ENCODE measurements around the gene CCNJL. TPM values are rescaled to one million over a fixed set of nuclear protein-coding genes. Genes with fewer than 3 reads are reported as not detected.

CCNJL gene
- total RNA-seq, 1 donor from 2014 or later, result 15.7 TPM

- Histone ChIP-seq H3K27me3 (ENCODE audit: insufficient read depth, low read length) (no peaks in the 10 kb centered on the region), H4K20me1 (ENCODE audit: insufficient read depth, low read length) (no peaks in the 10 kb centered on the region), H3K4me1 (ENCODE audit: insufficient read depth, low read length) (no peaks in the 10 kb centered on the region), H3K4me2 (ENCODE audit: low read length) (no peak overlapping the region), H3K27ac (ENCODE audit: low read depth, low read length) (no peak overlapping the region), H3K79me2 (ENCODE audit: insufficient read depth, low read length) (no peaks in the 10 kb centered on the region), H3K36me3 (ENCODE audit: insufficient read depth, low read length) (no peaks in the 10 kb centered on the region), H3K9ac (ENCODE audit: low read length) (no peak overlapping the region), H2AFZ (ENCODE audit: low read depth, low read length) (no peak overlapping the region), H3K9me3 (ENCODE audit: insufficient read depth, low read depth, low read length) (no peaks in the 10 kb centered on the region), H3K4me3 (ENCODE audit: insufficient read depth, low read depth, low read length) (no peak overlapping the region)
- DNase-seq (ENCODE audit: low read depth) (no peak), FAIRE-seq (no peak)
- no peak overlapping the region for H3K4me3 Mint-ChIP-seq (ENCODE audit: unreplicated experiment)
- H3K27me3 Mint-ChIP-seq (ENCODE audit: low read depth, unreplicated experiment), result peaks cover 19% of the 10 kb centered on the region
- no peaks in the 10 kb centered on the region for H3K9me3 Mint-ChIP-seq (ENCODE audit: unreplicated experiment)
- no peak overlapping the region for H3K27ac Mint-ChIP-seq (ENCODE audit: unreplicated experiment)
- no peak for TF ChIP-seq EZH2 (IDR thresholded peaks at IDR 0.05; ENCODE audit: insufficient read depth, low read length)
- no peak for TF ChIP-seq CTCF (IDR thresholded peaks at IDR 0.05; ENCODE audit: insufficient read depth, low read depth, low read length)
- no peaks in the 10 kb centered on the region for H3K36me3 Mint-ChIP-seq (ENCODE audit: low read depth, unreplicated experiment)
- peaks cover 9% of the 10 kb centered on the region for H3K4me1 Mint-ChIP-seq (ENCODE audit: low read depth, unreplicated experiment)
These were observed 47.9 kb upstream of the CCNJL start for GRCh38 chr5:160360310-160360709.

- no peaks in the 10 kb centered on the region for H3K4me1 ChIP-seq (ENCODE audit: insufficient read depth, low read length)
- H3K9ac ChIP-seq (ENCODE audit: low read length), result no peak overlapping the region
- no peaks in the 10 kb centered on the region for H3K79me2 ChIP-seq (ENCODE audit: insufficient read depth, low read length)
- Mint-ChIP-seq H3K4me3 (ENCODE audit: unreplicated experiment) (no peak overlapping the region), H3K9me3 (ENCODE audit: unreplicated experiment) (no peaks in the 10 kb centered on the region), H3K27me3 (ENCODE audit: low read depth, unreplicated experiment) (peaks cover 19% of the 10 kb centered on the region), H3K27ac (ENCODE audit: unreplicated experiment) (no peak overlapping the region), H3K4me1 (ENCODE audit: low read depth, unreplicated experiment) (peaks cover 9% of the 10 kb centered on the region), H3K36me3 (ENCODE audit: low read depth, unreplicated experiment) (no peaks in the 10 kb centered on the region)
- no peaks in the 10 kb centered on the region for H4K20me1 ChIP-seq (ENCODE audit: insufficient read depth, low read length)
- no peaks in the 10 kb centered on the region for H3K9me3 ChIP-seq (ENCODE audit: insufficient read depth, low read depth, low read length)
- FAIRE-seq (no peak), DNase-seq (ENCODE audit: low read depth) (no peak)
- no peak overlapping the region for H3K27ac ChIP-seq (ENCODE audit: low read depth, low read length)
- H3K4me2 ChIP-seq (ENCODE audit: low read length), result no peak overlapping the region
- no peak overlapping the region for H3K4me3 ChIP-seq (ENCODE audit: insufficient read depth, low read depth, low read length)
- TF ChIP-seq EZH2 (IDR thresholded peaks at IDR 0.05; ENCODE audit: insufficient read depth, low read length) (no peak), CTCF (IDR thresholded peaks at IDR 0.05; ENCODE audit: insufficient read depth, low read depth, low read length) (no peak)
- no peaks in the 10 kb centered on the region for H3K36me3 ChIP-seq (ENCODE audit: insufficient read depth, low read length)
- H2AFZ ChIP-seq (ENCODE audit: low read depth, low read length), result no peak overlapping the region
- H3K27me3 ChIP-seq (ENCODE audit: insufficient read depth, low read length), result no peaks in the 10 kb centered on the region
These were observed 47.5 kb upstream of the CCNJL start for GRCh38 chr5:160359816-160360215.

- TF ChIP-seq EZH2 (IDR thresholded peaks at IDR 0.05; ENCODE audit: insufficient read depth, low read length) (no peak), CTCF (IDR thresholded peaks at IDR 0.05; ENCODE audit: insufficient read depth, low read depth, low read length) (no peak)
- FAIRE-seq (no peak), DNase-seq (ENCODE audit: low read depth) (no peak)
- Histone ChIP-seq H4K20me1 (ENCODE audit: insufficient read depth, low read length) (no peaks in the 10 kb centered on the region), H3K27ac (ENCODE audit: low read depth, low read length) (no peak overlapping the region), H3K4me2 (ENCODE audit: low read length) (no peak overlapping the region), H3K9ac (ENCODE audit: low read length) (no peak overlapping the region), H2AFZ (ENCODE audit: low read depth, low read length) (no peak overlapping the region), H3K79me2 (ENCODE audit: insufficient read depth, low read length) (no peaks in the 10 kb centered on the region), H3K4me1 (ENCODE audit: insufficient read depth, low read length) (no peaks in the 10 kb centered on the region), H3K27me3 (ENCODE audit: insufficient read depth, low read length) (no peaks in the 10 kb centered on the region), H3K36me3 (ENCODE audit: insufficient read depth, low read length) (no peaks in the 10 kb centered on the region), H3K9me3 (ENCODE audit: insufficient read depth, low read depth, low read length) (no peaks in the 10 kb centered on the region), H3K4me3 (ENCODE audit: insufficient read depth, low read depth, low read length) (no peak overlapping the region)
- peaks cover 19% of the 10 kb centered on the region for H3K27me3 Mint-ChIP-seq (ENCODE audit: low read depth, unreplicated experiment)
- H3K36me3 Mint-ChIP-seq (ENCODE audit: low read depth, unreplicated experiment), result no peaks in the 10 kb centered on the region
- H3K4me1 Mint-ChIP-seq (ENCODE audit: low read depth, unreplicated experiment), result peaks cover 9% of the 10 kb centered on the region
- H3K4me3 Mint-ChIP-seq (ENCODE audit: unreplicated experiment), result no peak overlapping the region
- H3K27ac Mint-ChIP-seq (ENCODE audit: unreplicated experiment), result no peak overlapping the region
- no peaks in the 10 kb centered on the region for H3K9me3 Mint-ChIP-seq (ENCODE audit: unreplicated experiment)
These were observed 46.9 kb upstream of the CCNJL start for GRCh38 chr5:160359242-160359641.
